ENCODE measurements around the gene ME3. TPM values are rescaled to one million over a fixed set of nuclear protein-coding genes. Genes with fewer than 3 reads are reported as not detected.
A peak's percentile ranks its signal among the peaks of the same experiment; 100 is the strongest.

Gene ME3
- polyA plus RNA-seq, 2 of the 4 experiments (the other 2 are of a cell fraction): 19.7 to 22.3 TPM

GRCh38 chr11:86606270-86606835 is 66.1 kb downstream of the ME3 start:
- TF ChIP-seq HMGXB4 (CRISPR knock-in tag; IDR thresholded peaks at IDR 0.05; ENCODE audit: borderline replicate concordance) (no peak), NR3C1 (IDR thresholded peaks at IDR 0.05) (no peak), MAFK (IDR thresholded peaks at IDR 0.05; ENCODE audit: partially characterized antibody) (no peak), MYC (IDR thresholded peaks at IDR 0.05; ENCODE audit: borderline replicate concordance, low read length) (no peak), HOXA7 (CRISPR knock-in tag; IDR thresholded peaks at IDR 0.05) (no peak), TP53 (CRISPR knock-in tag; IDR thresholded peaks at IDR 0.05) (no peak), USF2 (IDR thresholded peaks at IDR 0.05) (no peak), KDM1A (IDR thresholded peaks at IDR 0.05; ENCODE audit: low read depth) (no peak), KDM5A (IDR thresholded peaks at IDR 0.05) (no peak), ZFP36 (IDR thresholded peaks at IDR 0.05; ENCODE audit: borderline replicate concordance, partially characterized antibody) (no peak), RFX5 (IDR thresholded peaks at IDR 0.05) (no peak), BHLHE40 (IDR thresholded peaks at IDR 0.05; ENCODE audit: low read depth, low read length) (no peak), NFE2L2 (conservative IDR thresholded peaks at IDR 0.05; ENCODE audit: low read length) (no peak), SREBF2 (IDR thresholded peaks at IDR 0.05) (no peak), ZC3H11A (IDR thresholded peaks at IDR 0.05) (no peak), ELK1 (IDR thresholded peaks at IDR 0.05; ENCODE audit: low read depth, low read length) (no peak), JUN (IDR thresholded peaks at IDR 0.05) (no peak), RNF2 (IDR thresholded peaks at IDR 0.05; ENCODE audit: borderline replicate concordance, low read depth) (no peak), MAX (IDR thresholded peaks at IDR 0.05) (no peak), RAD21 (conservative IDR thresholded peaks at IDR 0.05 in 1 of 2, IDR thresholded peaks at IDR 0.05 in 1 of 2) (no peak)
- POLR2A ChIA-PET: no interaction called here
- peak overlapping the region; percentile 59; the same call in 2 of the 3 replicates for H3K4me2 ChIP-seq
- CTCF ChIA-PET: interaction anchor here (0.9 to 6.0 kb wide), 7 partner anchors 20 to 246 kb away, joined by 3 to 65 read pairs (median 4); no protein-coding TSS in a partner anchor
- no peak overlapping the region for H3K4me3 ChIP-seq
- peaks cover 37% of the 10 kb centered on the region for H3K4me1 ChIP-seq
- DNase-seq (ENCODE audit: low read depth in 1 of 2, low spot score in 1 of 2): no peak
- ATAC-seq: peak in 1 of 2 experiments; percentile 34; a peak in 3 of 6 replicates
- WGBS (ENCODE audit: missing lambda C conversion rate): 87% methylated on average over 3 of the region's 3 CpGs
- H3K27ac ChIP-seq: peak overlapping the region; percentile 61 to 77
- no peak for FAIRE-seq
- no peaks in the 10 kb centered on the region for H3K9me3 ChIP-seq

- POLR2A ChIA-PET: no interaction called here
- peak overlapping the region in 1 of 2 experiments; percentile 11; a peak in 3 of 6 replicates for H3K27ac ChIP-seq
- WGBS (ENCODE audit: missing lambda C conversion rate): 97% methylated on average over 5 of the region's 5 CpGs
Observed at GRCh38 chr11:86596861-86597586, 75.4 kb downstream of the ME3 start.

More at GRCh38 chr11:86596861-86597586, 75.4 kb downstream of the ME3 start:
- Histone ChIP-seq H3K9me3 (peaks cover 7% of the 10 kb centered on the region; the same call in 1 of the 3 replicates), H3K4me2 (no peak overlapping the region), H3K4me1 (peaks cover 35% of the 10 kb centered on the region), H3K4me3 (no peak overlapping the region)
- TF ChIP-seq ESRRA (IDR thresholded peaks at IDR 0.05; ENCODE audit: borderline replicate concordance, low read length) (no peak), FOSL2 (IDR thresholded peaks at IDR 0.05) (no peak), FOSL2 (CRISPR knock-in tag; IDR thresholded peaks at IDR 0.05) (no peak), KDM5A (IDR thresholded peaks at IDR 0.05) (no peak), MYC (IDR thresholded peaks at IDR 0.05; ENCODE audit: borderline replicate concordance, low read length) (no peak), HOXA7 (CRISPR knock-in tag; IDR thresholded peaks at IDR 0.05) (no peak), FOXS1 (CRISPR knock-in tag; IDR thresholded peaks at IDR 0.05) (no peak), USF2 (IDR thresholded peaks at IDR 0.05) (no peak), EP300 (IDR thresholded peaks at IDR 0.05) (no peak)
- DNase-seq (ENCODE audit: low read depth in 1 of 2, low spot score in 1 of 2) (no peak), FAIRE-seq (no peak), ATAC-seq (no peak)
- CTCF ChIA-PET: interaction anchor here (1.1 to 1.9 kb wide), 4 partner anchors 12 to 140 kb away, joined by 5 to 10 read pairs (median 6); no protein-coding TSS in a partner anchor

Data from A549 (cell line).